Measurements from ENCODE around the gene FGF22.
"Not testable (repeated sequence)": the region's sequence is repeated elsewhere in the genome, so short reads cannot be mapped to it uniquely, and the experiment has no call there.

Gene FGF22

GRCh38 chr19:661427-662196 lies 21.9 kb downstream of the FGF22 start:
- DNase-seq = no peak

- DNase-seq = no peak
Observed at GRCh38 chr19:662207-662961, 22.7 kb downstream of the FGF22 start.

- DNase-seq = peak; percentile 91
Observed at GRCh38 chr19:662962-663681, 23.4 kb downstream of the FGF22 start, which contains the start of gene RNF126. Gene RNF126, minus strand, starts transcription at chr19:663214. Its CDS starts 93 bp downstream, at chr19:663121.

- DNase-seq = no peak
Observed at GRCh38 chr19:663682-664117, 24.0 kb downstream of the FGF22 start.

GRCh38 chr19:664913-665443 lies 25.3 kb downstream of the FGF22 start:
- peak; percentile 50 for DNase-seq

- not testable (repeated sequence) for DNase-seq
Observed at GRCh38 chr19:666985-667573, 27.4 kb downstream of the FGF22 start.

- not testable (repeated sequence) for DNase-seq
Observed at GRCh38 chr19:668675-669434, 29.2 kb downstream of the FGF22 start.

GRCh38 chr19:670609-671075 lies 31.0 kb downstream of the FGF22 start:
- no peak for DNase-seq

- no peak for DNase-seq
Observed at GRCh38 chr19:674282-675151, 34.8 kb downstream of the FGF22 start.

- no peak for DNase-seq
Observed at GRCh38 chr19:676007-676338, 36.3 kb downstream of the FGF22 start.

GRCh38 chr19:676339-677105 lies 36.8 kb downstream of the FGF22 start, which contains the start of gene FSTL3:
Gene FSTL3, plus strand, starts transcription at chr19:676392. Its CDS starts 32 bp downstream, at chr19:676424.
- no peak for DNase-seq

- DNase-seq = no peak
Observed at GRCh38 chr19:677201-677600, 37.5 kb downstream of the FGF22 start.

GRCh38 chr19:677601-678436 lies 38.1 kb downstream of the FGF22 start:
- DNase-seq = no peak

- DNase-seq = no peak
Observed at GRCh38 chr19:678791-679388, 39.2 kb downstream of the FGF22 start.

GRCh38 chr19:679418-680286 lies 40.0 kb downstream of the FGF22 start:
- DNase-seq = peak; percentile 13

- DNase-seq = peak; percentile 95
Observed at GRCh38 chr19:680287-681028, 40.8 kb downstream of the FGF22 start.
